Osteocyte (in vitro differentiated cells): Measurements from ENCODE around the gene KDM4B. TPM values are rescaled to one million over a fixed set of nuclear protein-coding genes. Genes with fewer than 3 reads are reported as not detected.
A peak's percentile ranks its signal among the peaks of the same experiment; 100 is the strongest.

Source experiments
- DNase-seq: peaks from one replicate; pipeline ENCODE4 v3.0.0; 2021; ENCODE audit warnings: mixed read lengths; ENCODE audit not compliant: unreplicated experiment; ENCODE audit errors: extremely low spot score
- H3K27ac Mint-ChIP-seq: one replicate; pipeline ENCODE4 v1.8.0; 2021; ENCODE audit warnings: mild to moderate bottlenecking, mixed read lengths; ENCODE audit not compliant: unreplicated experiment
- H3K27me3 Mint-ChIP-seq: one replicate; pipeline ENCODE4 v1.8.0; 2021; ENCODE audit warnings: mixed read lengths; ENCODE audit not compliant: unreplicated experiment
- H3K36me3 Mint-ChIP-seq: one replicate; pipeline ENCODE4 v1.8.0; 2021; ENCODE audit warnings: mixed read lengths; ENCODE audit not compliant: unreplicated experiment
- H3K4me1 Mint-ChIP-seq: one replicate; pipeline ENCODE4 v1.8.0; 2021; ENCODE audit warnings: mixed read lengths; ENCODE audit not compliant: unreplicated experiment
- H3K4me3 Mint-ChIP-seq: one replicate; pipeline ENCODE4 v1.8.0; 2021; ENCODE audit warnings: mild to moderate bottlenecking, moderate library complexity, mixed read lengths; ENCODE audit not compliant: unreplicated experiment
- H3K9me3 Mint-ChIP-seq: one replicate; pipeline ENCODE4 v1.8.0; 2021; ENCODE audit warnings: mixed read lengths; ENCODE audit not compliant: unreplicated experiment
- total RNA-seq: library from RNA; stranded (reverse); gene quantifications from 2 replicates; pipeline ENCODE4 v1.2.1, GENCODE V29; 2021
- TF ChIP-seq, protein P1 (sequence below): fragments of 200-600 bp; sonication (generic); IDR thresholded peaks from 2 replicates; pipeline ENCODE4 v1.5.0; 2021; ENCODE audit warnings: antibody characterized with exemption, mild to moderate bottlenecking, moderate library complexity

Gene KDM4B
- total RNA-seq, 1 donor from 2014 or later: 49.0 TPM

DNA sequence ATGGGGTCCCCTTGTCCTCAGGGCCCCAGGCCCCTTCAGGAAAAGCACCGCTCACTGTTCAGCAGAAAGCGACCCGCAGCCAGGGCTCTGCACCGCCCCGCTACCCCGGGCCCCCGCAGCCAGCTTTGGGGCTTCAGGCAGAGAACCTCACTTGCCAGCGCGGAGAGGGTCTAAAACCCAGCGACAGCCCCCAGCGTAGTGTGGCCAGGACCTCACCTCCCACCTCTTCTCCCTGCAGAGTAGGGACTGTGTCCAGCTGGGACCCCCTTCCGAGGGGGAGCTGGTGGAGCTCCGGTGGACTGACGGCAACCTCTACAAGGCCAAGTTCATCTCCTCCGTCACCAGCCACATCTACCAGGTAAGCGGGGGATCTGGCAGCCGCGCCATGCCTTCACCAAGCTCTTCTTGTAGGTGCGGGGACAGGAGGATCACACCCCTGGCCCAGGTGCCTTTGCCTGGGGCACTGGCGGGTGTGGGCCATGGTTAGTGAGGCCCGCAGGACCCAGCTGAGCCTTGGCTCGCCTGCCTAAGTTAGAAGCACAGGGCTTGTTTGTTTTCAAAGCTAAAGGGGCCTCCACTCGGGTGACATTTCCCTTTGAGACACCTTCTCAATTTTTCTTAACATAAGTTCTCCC, 175.7 kb downstream of the KDM4B start:
- TF ChIP-seq, protein P1, sequence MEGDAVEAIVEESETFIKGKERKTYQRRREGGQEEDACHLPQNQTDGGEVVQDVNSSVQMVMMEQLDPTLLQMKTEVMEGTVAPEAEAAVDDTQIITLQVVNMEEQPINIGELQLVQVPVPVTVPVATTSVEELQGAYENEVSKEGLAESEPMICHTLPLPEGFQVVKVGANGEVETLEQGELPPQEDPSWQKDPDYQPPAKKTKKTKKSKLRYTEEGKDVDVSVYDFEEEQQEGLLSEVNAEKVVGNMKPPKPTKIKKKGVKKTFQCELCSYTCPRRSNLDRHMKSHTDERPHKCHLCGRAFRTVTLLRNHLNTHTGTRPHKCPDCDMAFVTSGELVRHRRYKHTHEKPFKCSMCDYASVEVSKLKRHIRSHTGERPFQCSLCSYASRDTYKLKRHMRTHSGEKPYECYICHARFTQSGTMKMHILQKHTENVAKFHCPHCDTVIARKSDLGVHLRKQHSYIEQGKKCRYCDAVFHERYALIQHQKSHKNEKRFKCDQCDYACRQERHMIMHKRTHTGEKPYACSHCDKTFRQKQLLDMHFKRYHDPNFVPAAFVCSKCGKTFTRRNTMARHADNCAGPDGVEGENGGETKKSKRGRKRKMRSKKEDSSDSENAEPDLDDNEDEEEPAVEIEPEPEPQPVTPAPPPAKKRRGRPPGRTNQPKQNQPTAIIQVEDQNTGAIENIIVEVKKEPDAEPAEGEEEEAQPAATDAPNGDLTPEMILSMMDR: no peak
- no peaks in the 10 kb centered on the region for H3K27me3 Mint-ChIP-seq
- H3K4me3 Mint-ChIP-seq: no peak overlapping the region
- no peak for DNase-seq
- H3K27ac Mint-ChIP-seq: no peak overlapping the region
- no peaks in the 10 kb centered on the region for H3K9me3 Mint-ChIP-seq
- H3K4me1 Mint-ChIP-seq: peaks cover 14% of the 10 kb centered on the region
- H3K36me3 Mint-ChIP-seq: peaks cover 17% of the 10 kb centered on the region

DNA sequence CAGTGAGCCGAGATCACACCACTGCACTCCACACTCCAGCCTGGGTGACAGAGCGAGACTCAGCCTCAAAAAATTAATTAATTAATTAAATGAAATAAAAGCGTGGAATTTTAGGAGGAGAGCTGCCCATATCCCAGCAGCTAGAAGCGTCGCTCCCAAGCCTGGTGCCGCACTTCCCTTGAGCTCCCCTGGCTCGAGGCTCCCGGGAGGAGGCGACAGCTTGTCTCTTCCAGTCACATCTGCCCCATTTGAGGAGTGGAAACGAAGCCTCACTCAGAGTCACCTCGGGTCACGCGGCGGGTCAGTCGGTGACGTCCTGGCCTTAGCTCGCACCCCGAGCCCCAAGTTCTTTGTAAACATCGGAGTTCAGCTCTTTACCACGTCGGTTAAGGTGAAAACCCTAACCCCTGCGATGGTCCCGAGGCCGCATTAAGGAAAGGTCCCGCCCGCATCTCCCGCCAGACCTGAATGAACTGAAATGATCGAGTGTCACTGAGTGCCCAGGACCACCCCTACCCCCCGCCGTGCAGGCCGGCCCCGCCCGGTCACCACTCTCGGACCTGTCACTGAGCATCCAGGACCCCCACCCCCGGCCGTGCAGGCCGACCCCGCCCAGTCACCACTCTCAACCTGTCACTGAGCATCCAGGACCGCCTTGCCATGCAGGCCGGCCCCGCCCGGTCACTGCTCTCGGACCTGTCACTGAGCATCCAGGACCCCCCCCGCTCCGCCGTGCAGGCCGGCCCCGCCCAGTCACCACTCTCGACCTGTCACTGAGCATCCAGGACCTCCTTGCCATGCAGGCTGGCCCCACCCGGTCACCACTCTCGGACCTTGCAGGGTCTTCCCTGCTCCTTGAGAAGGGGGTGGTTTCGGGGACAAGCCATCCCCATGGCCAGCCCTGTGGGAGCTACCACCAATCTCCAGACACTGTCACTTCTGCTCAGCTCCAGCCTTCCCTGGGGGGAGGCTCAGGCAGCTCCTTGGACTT, 176.9 kb downstream of the KDM4B start:
- Mint-ChIP-seq H3K4me1 (peaks cover 14% of the 10 kb centered on the region), H3K4me3 (no peak overlapping the region), H3K9me3 (no peaks in the 10 kb centered on the region), H3K36me3 (peaks cover 13% of the 10 kb centered on the region), H3K27me3 (no peaks in the 10 kb centered on the region), H3K27ac (no peak overlapping the region)
- DNase-seq: no peak
- TF ChIP-seq, protein P1: no peak

DNA sequence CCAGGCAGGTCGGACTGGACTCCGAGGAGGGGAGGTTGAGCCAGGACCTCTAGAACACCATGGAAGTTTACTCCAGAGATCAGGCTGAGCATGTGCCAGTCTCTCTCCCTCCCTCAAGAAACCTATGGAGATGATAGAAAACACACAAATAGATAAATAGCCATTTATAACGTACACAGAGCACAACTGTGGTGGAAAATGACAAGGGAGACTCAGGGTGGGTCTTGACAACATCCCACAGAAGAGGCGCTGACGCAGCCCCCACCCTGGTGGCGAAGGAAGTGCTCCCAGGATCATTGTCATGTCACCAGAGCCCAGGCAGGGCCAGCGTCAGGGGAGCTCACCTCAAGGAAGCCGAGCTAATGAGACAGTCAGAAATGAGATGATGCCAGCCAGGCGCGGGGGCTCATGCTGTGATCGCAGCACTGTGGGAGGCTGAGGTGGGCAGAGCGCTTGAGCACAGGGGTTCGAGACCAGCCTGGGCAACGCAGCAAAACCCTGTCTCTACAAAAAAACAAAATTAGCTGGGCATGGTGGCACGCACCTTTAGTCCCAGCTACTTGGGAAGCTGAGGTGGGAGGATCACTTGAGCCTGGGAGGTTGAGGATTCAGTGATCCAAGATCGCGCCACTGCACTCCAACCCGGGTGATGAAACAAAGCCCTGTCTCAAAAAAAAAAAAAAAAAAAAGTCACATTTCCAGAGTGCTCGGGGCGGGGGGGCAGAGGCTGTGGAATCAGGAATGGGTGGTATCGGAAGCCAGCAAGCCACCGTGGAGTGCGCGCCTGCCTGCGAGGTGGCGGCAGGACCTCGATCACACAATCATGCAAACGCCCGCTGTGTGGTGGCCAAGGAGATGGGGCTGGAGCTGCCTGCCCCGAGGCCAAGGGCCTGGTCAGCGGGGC, 178.4 kb downstream of the KDM4B start:
- H3K27ac Mint-ChIP-seq: no peak overlapping the region
- peaks cover 14% of the 10 kb centered on the region for H3K4me1 Mint-ChIP-seq
- peaks cover 13% of the 10 kb centered on the region for H3K36me3 Mint-ChIP-seq
- H3K27me3 Mint-ChIP-seq: no peaks in the 10 kb centered on the region
- no peak overlapping the region for H3K4me3 Mint-ChIP-seq
- DNase-seq: no peak
- TF ChIP-seq, protein P1: no peak
- no peaks in the 10 kb centered on the region for H3K9me3 Mint-ChIP-seq

DNA sequence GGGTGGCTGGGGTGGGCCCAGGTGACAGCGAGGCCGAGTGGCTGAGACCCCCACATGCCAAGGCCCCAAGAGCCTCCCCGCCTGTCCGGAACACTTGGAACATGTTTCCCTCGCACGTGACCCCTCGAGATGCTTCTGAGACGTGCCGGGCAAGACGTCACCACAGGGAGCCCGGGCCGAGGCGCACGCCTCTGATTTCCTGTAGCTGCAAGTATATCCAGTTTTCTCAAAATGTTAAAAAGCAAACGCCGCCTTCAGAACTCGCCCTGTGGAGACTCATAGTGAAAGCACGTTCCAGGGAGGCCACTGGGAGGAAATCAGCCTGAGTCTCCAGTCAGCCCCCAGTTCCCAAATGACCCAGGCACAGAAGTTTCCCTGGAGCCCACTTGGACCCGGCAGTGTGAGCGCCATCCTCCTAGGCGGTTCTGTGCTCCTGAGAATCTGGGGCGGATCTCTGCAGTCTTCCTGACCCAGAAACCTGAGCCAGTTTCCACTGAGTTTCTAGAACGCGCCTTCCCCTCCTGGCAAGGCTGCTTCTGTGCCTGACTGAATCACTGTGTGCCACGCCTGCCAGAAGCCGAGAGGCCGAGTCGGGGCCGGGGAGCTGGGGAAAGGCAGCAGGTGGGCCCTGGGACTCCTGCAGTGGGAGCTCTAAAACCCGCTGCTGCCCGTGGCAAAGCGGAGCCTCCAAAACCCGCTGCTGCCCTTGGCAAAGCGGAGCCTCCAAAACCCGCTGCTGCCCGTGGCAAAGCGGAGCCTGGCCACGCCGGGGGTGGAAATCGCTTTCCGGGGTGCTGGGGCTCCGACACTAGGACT, 179.3 kb downstream of the KDM4B start:
- Mint-ChIP-seq H3K4me3 (no peak overlapping the region), H3K36me3 (peaks cover 12% of the 10 kb centered on the region)
- TF ChIP-seq, protein P1: no peak

More for the DNA sequence above, 179.3 kb downstream of the KDM4B start:
- peak overlapping the region; percentile 62 for H3K27ac Mint-ChIP-seq
- H3K9me3 Mint-ChIP-seq: no peaks in the 10 kb centered on the region
- no peaks in the 10 kb centered on the region for H3K27me3 Mint-ChIP-seq
- DNase-seq: peak; percentile 84
- peaks cover 13% of the 10 kb centered on the region for H3K4me1 Mint-ChIP-seq
